NCI-H2081 treated with DMSO at 0.1 percent for 48 hours (cell line): ENCODE measurements around the gene CD274.
"Not testable (repeated sequence)": the region's sequence is repeated elsewhere in the genome, so short reads cannot be mapped to it uniquely, and the experiment has no call there.

Experiments used
- DNase-seq: peaks from one replicate; lab custom pipeline; 2025; lab: John Stamatoyannopoulos, UW

Gene CD274

DNA sequence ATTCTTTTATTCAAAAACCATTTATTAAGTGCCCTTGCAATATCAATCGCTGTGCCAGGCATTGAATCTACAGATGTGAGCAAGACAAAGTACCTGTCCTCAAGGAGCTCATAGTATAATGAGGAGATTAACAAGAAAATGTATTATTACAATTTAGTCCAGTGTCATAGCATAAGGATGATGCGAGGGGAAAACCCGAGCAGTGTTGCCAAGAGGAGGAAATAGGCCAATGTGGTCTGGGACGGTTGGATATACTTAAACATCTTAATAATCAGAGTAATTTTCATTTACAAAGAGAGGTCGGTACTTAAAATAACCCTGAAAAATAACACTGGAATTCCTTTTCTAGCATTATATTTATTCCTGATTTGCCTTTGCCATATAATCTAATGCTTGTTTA is 18.5 kb downstream of the CD274 start:
- DNase-seq, result no peak

- DNase-seq, result no peak
Observed at GRCh38 chr9:5470122-5470521, 19.8 kb downstream of the CD274 start.

DNA sequence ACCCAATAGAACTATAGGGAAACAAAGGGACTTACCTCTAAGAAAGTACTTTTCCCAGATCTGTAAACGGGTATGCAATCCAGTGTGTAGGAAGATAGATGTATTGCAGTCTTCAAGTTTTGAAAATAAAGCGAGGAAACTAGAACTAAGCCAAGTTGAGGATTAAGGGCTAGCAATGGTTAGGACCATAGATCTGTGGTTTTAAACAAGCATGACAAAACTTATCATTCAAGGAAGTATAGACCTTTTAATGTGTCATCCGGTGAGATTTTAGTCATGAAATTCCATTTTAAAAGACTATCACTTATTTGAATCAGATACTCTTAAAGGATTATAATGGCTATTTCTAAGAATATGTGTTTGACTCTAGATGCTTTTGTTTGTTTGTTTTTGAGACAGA is 20.5 kb downstream of the CD274 start:
- no peak for DNase-seq

DNA sequence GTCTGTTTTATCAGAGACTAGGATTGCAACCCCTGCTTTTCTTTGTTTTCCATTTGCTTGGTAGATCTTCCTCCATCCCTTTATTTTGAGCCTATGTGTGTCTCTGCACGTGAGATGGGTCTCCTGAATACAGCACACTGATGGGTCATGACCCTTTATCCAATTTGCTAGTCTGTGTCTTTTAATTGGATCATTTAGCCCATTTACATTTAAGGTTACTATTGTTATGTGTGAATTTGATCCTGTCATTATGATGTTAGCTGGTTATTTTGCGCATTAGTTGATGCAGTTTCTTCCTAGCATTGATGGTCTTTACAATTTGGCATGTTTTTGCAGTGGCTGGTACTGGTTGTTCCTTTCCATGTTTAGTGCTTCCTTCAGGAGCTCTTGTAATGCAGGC is 25.3 kb downstream of the CD274 start:
- DNase-seq, result not testable (repeated sequence)

GRCh38 chr9:5478206-5478605 is 27.9 kb downstream of the CD274 start:
- no peak for DNase-seq

GRCh38 chr9:5479994-5480694 is 29.8 kb downstream of the CD274 start:
- no peak for DNase-seq

DNA sequence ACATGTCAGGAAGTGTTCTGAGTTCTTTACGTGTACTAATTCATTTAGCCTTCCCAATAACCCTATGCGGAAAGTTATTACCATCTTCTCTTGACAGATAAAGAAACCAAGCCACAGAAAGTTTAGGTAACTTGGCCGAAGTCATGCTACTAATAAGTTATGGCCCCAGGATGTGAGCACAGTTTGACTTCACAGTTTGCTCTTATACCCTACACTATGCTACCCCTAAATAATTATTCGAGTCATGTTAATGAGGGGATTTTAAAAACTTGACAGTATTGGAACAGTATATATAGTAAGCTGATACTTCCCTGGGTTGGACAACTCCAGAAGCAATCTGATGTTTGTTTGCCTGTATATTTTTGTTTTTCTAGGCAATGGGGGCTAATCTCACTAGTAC is 30.6 kb downstream of the CD274 start:
- no peak for DNase-seq

- no peak for DNase-seq
Observed at GRCh38 chr9:5481322-5482040, 31.1 kb downstream of the CD274 start.

- no peak for DNase-seq
Observed at GRCh38 chr9:5482194-5482593, 31.9 kb downstream of the CD274 start.

- no peak for DNase-seq
Observed at GRCh38 chr9:5483306-5483705, 33.0 kb downstream of the CD274 start.

- DNase-seq, result no peak
Observed at GRCh38 chr9:5485378-5486085, 35.2 kb downstream of the CD274 start.

DNA sequence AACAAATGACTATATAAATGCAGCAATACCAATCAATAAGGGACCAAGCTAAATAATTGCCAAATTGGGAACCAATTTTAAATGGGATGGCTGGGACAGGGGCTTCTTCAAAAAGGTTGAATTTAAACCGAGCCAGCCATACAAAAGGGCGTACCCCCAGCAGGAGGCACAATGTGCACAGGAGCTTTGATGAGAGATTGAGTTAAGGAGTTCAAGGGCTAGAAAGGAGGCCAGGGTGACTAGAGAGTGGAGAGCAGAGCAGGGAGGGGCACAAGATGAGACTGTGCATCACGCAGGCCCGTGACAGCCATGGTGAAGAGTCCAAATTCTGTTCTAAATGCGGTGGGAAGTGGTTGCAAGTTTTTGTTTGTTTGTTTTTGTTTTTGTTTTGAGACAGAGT is 36.6 kb downstream of the CD274 start:
- DNase-seq, result no peak

DNA sequence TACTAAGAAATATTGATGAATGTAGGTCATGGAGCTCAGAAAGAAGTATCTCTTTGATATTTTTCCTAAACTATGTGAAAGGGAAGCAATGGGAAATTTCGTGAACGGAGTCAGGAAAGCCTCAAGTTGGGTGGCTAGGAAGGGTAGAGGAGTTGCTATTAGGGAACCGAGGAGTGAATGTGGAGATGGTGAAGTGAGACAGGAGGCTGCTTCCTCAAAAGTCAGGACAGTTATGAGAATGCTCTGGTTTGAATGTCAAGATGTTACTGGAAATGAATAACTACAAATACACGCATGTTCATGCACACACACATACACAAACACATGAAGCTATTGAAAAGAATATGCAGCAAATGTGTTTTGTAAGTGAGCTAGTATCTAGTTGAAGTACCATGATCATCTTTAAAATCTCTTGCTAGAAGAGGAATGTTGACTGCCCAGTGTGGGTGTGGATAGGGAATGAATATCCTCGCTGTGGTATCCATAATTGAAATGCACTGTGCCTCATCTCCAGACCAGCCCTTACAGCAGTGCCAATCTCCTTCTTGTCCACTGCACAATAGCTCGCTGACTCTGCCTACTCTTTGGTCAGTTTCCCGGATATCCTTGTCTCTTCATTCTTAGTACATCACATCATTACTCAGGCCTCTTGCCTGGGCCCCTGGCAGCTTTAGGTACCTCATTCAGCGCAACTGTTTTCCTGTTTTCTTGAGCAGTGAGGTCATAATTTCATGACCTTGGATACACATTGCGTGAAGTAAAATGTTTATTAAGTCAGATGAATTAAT is 38.1 kb downstream of the CD274 start:
- no peak for DNase-seq

- no peak for DNase-seq
Observed at GRCh38 chr9:5489630-5490490, 39.5 kb downstream of the CD274 start.

DNA sequence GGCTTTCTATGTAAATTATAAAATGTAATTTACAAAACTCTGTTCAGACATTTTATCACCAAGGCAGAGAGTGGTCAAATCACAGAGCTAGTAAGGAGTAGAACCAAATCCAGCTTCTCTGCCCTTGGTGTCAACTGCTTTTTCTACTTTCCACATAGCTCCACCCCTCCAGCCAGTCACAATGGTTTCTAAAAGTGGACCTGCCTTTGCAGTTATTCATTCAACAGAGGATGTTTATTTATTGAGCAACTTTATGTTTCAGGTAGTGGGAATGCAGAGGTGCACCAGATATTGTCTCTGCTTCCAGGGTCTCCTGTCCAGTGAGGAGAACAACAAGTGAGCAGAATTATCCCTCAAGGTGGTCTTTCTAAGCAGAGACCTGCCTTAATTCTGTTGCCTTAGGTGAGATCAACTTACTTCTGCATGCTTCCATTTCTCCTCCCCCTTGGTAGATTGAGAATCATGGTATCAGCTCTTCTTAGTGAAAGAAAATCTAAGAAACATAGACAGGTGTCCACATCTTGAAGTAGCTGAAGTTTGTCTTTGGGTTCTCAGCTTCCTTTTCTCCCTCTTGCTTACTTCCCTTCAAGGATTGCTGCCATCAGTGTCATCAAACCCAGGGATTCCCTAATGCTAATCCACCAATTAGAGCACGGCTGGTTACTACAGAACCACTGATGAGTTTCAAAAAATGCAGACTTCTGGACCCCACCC is 42.8 kb downstream of the CD274 start:
- DNase-seq, result no peak

GRCh38 chr9:5493679-5494511 is 43.6 kb downstream of the CD274 start:
- no peak for DNase-seq

GRCh38 chr9:5494765-5495164 is 44.4 kb downstream of the CD274 start:
- not testable (repeated sequence) for DNase-seq

- no peak for DNase-seq
Observed at GRCh38 chr9:5499157-5499556, 48.8 kb downstream of the CD274 start.

- peak; percentile 40 for DNase-seq
Observed at GRCh38 chr9:5499889-5500398, 49.6 kb downstream of the CD274 start.
